Osteoblast (primary cell): ENCODE data around the gene LGI2. TPM values are rescaled to one million over a fixed set of nuclear protein-coding genes. Genes with fewer than 3 reads are reported as not detected.

Source experiments
- DNase-seq: peaks from one replicate; pipeline ENCODE4 v3.0.0; 2011; ENCODE audit warnings: low spot score, mixed read lengths; ENCODE audit not compliant: insufficient read length; ENCODE audit errors: missing footprints
- H2AFZ ChIP-seq: 2 replicates; pipeline ENCODE4 v1.6.0; 2011; ENCODE audit warnings: mild to moderate bottlenecking, low read length
- H3K27ac ChIP-seq: 2 replicates; pipeline ENCODE4 v1.5.1; 2011; ENCODE audit warnings: mild to moderate bottlenecking, low read depth, low read length, moderate library complexity
- H3K27me3 ChIP-seq: 2 replicates; pipeline ENCODE4 v1.6.0; 2012; ENCODE audit warnings: mild to moderate bottlenecking, control low read depth, inconsistent platforms, low read length, moderate library complexity; ENCODE audit not compliant: insufficient read depth
- H3K36me3 ChIP-seq: 2 replicates; pipeline ENCODE4 v1.5.1; 2011; ENCODE audit warnings: mild to moderate bottlenecking, low read length, control low read depth, moderate library complexity; ENCODE audit not compliant: insufficient read depth
- H3K4me1 ChIP-seq: 2 replicates; pipeline ENCODE4 v1.5.1; 2011; ENCODE audit warnings: mild to moderate bottlenecking, low read length, control low read depth, moderate library complexity; ENCODE audit not compliant: insufficient read depth
- H3K4me2 ChIP-seq: 2 replicates; pipeline ENCODE4 v1.6.0; 2011; ENCODE audit warnings: mild to moderate bottlenecking, low read length; ENCODE audit not compliant: insufficient read depth
- H3K4me3 ChIP-seq: fragments of 200-600 bp; sonication (generic); 3 replicates; pipeline ENCODE4 v1.5.1; 2012; ENCODE audit warnings: mild to moderate bottlenecking, low read length, inconsistent platforms; ENCODE audit not compliant: insufficient read depth
- H3K79me2 ChIP-seq: 2 replicates; pipeline ENCODE4 v1.6.0; 2012; ENCODE audit warnings: mild to moderate bottlenecking, low read length, control low read depth, inconsistent platforms; ENCODE audit not compliant: insufficient read depth
- H3K9me3 ChIP-seq: 2 replicates; pipeline ENCODE4 v1.5.1; 2011; ENCODE audit warnings: low read depth, low read length, control low read depth
- H4K20me1 ChIP-seq: 2 replicates; pipeline ENCODE4 v1.6.0; 2012; ENCODE audit warnings: mild to moderate bottlenecking, low read length, control low read depth; ENCODE audit not compliant: insufficient read depth
- total RNA-seq: library from RNA; depleted of rRNA; stranded (reverse); fragments of >200 nt; gene quantifications from 2 replicates; pipeline ENCODE4 v1.2.3, GENCODE V29; 2012
- TF ChIP-seq, protein P1 (sequence below): IDR thresholded peaks from 2 replicates; pipeline ENCODE4 v1.5.1; 2011; ENCODE audit warnings: mild to moderate bottlenecking, low read depth, low read length, moderate library complexity; ENCODE audit errors: extremely low read depth

Gene LGI2
- total RNA-seq, 1 donor = under 0.01 TPM

GRCh38 chr4:25022766-25023165 is 8.0 kb downstream of the LGI2 start:
- no peak overlapping the region for H2AFZ ChIP-seq
- H3K36me3 ChIP-seq = no peaks in the 10 kb centered on the region
- DNase-seq = no peak
- H3K4me3 ChIP-seq = no peak overlapping the region
- H3K27ac ChIP-seq = no peak overlapping the region
- no peaks in the 10 kb centered on the region for H4K20me1 ChIP-seq
- H3K79me2 ChIP-seq = no peaks in the 10 kb centered on the region
- no peaks in the 10 kb centered on the region for H3K9me3 ChIP-seq
- TF ChIP-seq, protein P1, sequence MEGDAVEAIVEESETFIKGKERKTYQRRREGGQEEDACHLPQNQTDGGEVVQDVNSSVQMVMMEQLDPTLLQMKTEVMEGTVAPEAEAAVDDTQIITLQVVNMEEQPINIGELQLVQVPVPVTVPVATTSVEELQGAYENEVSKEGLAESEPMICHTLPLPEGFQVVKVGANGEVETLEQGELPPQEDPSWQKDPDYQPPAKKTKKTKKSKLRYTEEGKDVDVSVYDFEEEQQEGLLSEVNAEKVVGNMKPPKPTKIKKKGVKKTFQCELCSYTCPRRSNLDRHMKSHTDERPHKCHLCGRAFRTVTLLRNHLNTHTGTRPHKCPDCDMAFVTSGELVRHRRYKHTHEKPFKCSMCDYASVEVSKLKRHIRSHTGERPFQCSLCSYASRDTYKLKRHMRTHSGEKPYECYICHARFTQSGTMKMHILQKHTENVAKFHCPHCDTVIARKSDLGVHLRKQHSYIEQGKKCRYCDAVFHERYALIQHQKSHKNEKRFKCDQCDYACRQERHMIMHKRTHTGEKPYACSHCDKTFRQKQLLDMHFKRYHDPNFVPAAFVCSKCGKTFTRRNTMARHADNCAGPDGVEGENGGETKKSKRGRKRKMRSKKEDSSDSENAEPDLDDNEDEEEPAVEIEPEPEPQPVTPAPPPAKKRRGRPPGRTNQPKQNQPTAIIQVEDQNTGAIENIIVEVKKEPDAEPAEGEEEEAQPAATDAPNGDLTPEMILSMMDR = no peak
- peaks cover 22% of the 10 kb centered on the region for H3K27me3 ChIP-seq
- H3K4me2 ChIP-seq = no peak overlapping the region
- H3K4me1 ChIP-seq = no peaks in the 10 kb centered on the region

DNA sequence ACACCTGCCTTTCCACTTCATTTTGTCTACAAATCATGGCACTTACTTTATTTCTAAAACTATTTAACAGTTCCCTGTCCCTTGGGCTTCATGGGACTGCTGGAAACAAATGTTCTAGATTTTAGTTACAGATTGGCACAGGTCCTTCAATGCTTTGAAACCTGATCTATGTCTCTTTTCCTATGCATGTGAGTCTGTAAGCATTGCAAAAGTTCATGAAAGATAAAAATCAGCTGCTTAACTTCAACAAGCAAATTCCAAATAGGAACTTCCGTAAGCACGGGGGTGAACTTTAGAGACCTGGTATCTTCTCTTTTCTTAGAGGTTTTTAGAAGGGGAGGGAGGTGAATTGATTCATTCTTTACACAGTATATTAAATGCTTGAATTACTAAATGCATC is 9.5 kb downstream of the LGI2 start:
- Histone ChIP-seq H3K4me3 (no peak overlapping the region), H3K27ac (no peak overlapping the region), H4K20me1 (no peaks in the 10 kb centered on the region), H3K27me3 (peaks cover 13% of the 10 kb centered on the region), H3K79me2 (no peaks in the 10 kb centered on the region), H2AFZ (no peak overlapping the region), H3K36me3 (no peaks in the 10 kb centered on the region), H3K9me3 (no peaks in the 10 kb centered on the region), H3K4me1 (no peaks in the 10 kb centered on the region), H3K4me2 (no peak overlapping the region)
- no peak for DNase-seq
- TF ChIP-seq, protein P1 = no peak

- Histone ChIP-seq H3K27me3 (peaks cover 8% of the 10 kb centered on the region), H4K20me1 (no peaks in the 10 kb centered on the region), H3K4me1 (no peaks in the 10 kb centered on the region), H3K36me3 (no peaks in the 10 kb centered on the region), H3K4me3 (no peak overlapping the region), H3K9me3 (no peaks in the 10 kb centered on the region), H2AFZ (no peak overlapping the region), H3K27ac (no peak overlapping the region), H3K79me2 (no peaks in the 10 kb centered on the region), H3K4me2 (no peak overlapping the region)
- TF ChIP-seq, protein P1 = no peak
- no peak for DNase-seq
Measured at GRCh38 chr4:25020236-25020635, 10.5 kb downstream of the LGI2 start.

GRCh38 chr4:25019501-25019900 is 11.2 kb downstream of the LGI2 start:
- no peak overlapping the region for H3K4me2 ChIP-seq
- no peaks in the 10 kb centered on the region for H4K20me1 ChIP-seq
- H3K36me3 ChIP-seq = no peaks in the 10 kb centered on the region
- no peak overlapping the region for H3K4me3 ChIP-seq
- no peak overlapping the region for H3K27ac ChIP-seq
- no peaks in the 10 kb centered on the region for H3K4me1 ChIP-seq
- H3K79me2 ChIP-seq = no peaks in the 10 kb centered on the region
- TF ChIP-seq, protein P1 = no peak
- no peak for DNase-seq
- H3K9me3 ChIP-seq = no peaks in the 10 kb centered on the region
- H2AFZ ChIP-seq = no peak overlapping the region
- peaks cover 8% of the 10 kb centered on the region for H3K27me3 ChIP-seq
